Hematopoietic multipotent progenitor cell (in vitro differentiated cells): Measurements from ENCODE around the gene MDK. TPM values are rescaled to one million over a fixed set of nuclear protein-coding genes. Genes with fewer than 3 reads are reported as not detected.

Experiments used
- DNase-seq, 3 donors: peaks; one replicate each; pipeline ENCODE4 v3.0.0-alpha.2; 2011 to 2015; ENCODE audit warnings: low read depth in 2 of 3, low spot score in 2 of 3
- total RNA-seq: library from RNA; depleted of rRNA; stranded (reverse); fragments of >200 nt; gene quantifications from one replicate; pipeline ENCODE4 v1.2.3, GENCODE V29; 2012

MDK gene
- total RNA-seq, result 46.3 TPM

DNA sequence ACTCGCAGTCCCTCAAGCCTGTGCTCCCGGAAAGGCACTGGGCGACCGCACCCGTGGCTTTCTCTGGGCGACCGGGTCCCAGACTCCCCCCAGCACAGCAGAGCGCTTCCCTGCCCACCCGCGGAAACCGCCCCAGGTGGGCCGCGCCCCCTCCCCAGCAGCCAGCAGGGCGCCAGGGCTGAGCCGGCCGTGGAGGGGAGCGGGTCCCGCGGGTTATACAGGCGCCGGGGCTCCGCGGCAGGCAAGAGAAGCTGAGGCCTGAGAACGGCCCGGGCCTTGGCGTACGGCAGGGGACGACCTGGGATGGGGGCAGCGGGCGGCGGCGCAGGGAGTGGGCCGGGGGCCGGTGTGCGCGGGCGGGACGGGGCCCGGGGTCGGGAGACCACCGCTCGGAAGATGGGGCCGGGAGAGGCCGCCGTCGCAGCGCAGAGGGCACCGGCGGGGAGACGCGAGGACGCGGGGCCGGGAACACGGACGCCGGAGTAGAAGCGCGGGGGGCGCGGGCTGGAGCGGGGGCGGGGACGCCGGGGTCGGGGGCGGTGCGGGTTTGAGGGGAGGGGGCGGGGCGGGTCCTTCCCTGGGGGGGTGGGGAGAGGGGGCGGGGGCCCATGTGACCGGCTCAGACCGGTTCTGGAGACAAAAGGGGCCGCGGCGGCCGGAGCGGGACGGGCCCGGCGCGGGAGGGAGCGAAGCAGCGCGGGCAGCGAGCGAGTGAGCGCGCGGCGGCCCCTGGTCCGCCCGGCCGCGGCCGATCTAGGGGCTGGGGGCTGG, at the start of gene MDK:
Gene MDK, plus strand, starts transcription at position 622 of the 771 bp plus-strand sequence. CDS start 389 bp downstream, outside the sequence.
- DNase-seq, result no peak

DNA sequence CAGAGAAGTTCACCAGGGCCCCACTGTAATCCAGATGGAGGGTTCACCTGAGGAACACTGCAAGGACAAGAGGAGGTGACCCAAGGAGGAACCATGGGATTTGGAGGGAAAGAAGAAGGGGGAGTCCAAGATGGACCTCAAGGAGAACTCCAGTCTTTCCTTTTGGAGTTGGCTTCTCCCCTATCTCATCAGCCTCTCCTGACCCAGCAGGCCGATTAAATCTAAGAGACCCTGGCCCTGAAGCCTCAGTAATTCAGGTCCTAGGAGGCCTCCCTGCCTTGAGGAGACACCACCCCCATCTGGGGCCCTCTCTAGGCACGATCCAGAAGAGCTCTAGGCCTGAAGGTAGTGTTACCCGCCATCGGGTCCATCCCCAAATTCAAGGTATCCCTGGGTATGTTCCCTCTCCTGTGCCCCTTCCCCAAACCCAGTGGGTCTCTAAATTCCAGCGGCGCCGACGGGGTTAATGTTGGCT, 49.3 kb upstream of the MDK start:
- DNase-seq, result no peak

DNA sequence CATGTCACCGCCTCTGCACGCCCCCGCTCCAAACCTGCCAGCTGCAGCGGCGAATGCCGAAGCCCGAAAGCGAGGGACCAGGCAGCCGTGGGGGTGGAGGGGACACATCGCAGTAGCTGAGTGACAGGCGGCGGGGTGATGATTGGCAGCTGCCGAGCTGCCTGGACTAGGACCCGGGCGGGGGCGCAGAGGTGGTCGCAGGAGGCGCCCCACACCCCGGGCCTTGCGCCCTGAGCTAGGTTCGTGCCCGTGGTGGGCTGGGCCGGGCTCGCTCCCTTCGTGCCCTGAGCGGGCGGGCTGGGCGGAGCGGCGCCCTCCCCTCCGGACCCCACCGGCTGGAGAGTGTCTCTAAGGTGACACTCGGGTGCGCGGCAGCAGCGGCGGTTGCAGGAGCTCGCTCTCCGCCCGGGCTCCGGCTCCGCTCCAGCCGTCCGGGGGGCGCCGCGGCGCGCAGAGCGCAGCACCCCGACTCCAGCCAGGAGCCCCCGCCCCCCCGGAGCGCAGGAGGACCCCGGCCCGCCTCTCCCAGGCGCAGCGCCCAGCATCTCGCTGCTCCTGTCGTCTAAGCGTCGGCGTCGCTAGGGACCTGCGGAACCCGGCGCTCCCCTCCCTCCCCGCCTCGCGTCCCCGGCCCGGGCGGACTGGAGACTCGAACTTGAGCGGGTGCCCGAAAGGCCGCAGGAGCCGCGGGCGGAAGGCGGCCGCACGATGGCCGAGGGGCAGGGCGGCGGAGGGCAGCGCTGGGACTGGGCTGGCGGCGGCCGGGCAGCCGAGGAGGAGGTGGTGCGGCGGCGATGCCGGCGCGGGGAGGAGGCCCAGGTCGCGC, 48.7 kb upstream of the MDK start:
- DNase-seq, result peak in 1 of 3 donors; percentile 23

GRCh38 chr11:46333394-46333947, 48.0 kb upstream of the MDK start:
- DNase-seq, result no peak

- DNase-seq, result no peak
Measured at GRCh38 chr11:46334211-46334610, 47.3 kb upstream of the MDK start.

- DNase-seq, result no peak
Measured at GRCh38 chr11:46335271-46335670, 46.2 kb upstream of the MDK start.

DNA sequence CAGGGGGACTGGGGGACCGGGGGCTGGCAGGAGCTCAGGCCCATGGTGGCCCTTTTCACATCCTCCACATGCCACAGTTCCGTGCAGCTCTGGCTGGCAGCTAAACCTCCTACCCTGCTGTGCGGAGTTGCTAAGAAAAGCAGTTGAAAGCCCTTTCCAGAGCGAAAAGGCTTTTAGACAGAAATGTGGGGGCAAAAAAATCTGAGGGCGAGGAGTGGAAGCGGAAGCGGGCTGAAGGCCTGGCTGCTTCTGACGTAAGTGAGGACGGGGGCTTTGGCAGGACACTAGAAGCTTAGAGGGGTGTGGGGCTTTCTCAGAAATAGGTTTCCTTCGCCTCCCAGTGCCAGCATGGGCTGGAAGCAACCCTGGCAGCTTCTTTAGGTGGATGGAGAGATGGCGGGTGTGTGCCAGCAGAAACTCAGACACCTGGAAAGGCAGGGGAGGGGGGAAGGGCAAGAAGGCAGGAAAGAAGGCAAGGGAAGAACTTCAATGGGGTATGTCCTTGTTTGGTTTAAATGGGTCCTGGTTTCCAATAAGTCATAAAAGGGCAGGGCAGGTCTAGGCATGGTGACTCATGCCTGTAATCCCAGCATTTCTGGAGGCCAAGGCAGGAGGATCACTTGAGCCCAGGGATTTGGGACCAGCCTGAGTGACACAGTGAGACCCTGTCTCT, 45.4 kb upstream of the MDK start:
- no peak for DNase-seq

GRCh38 chr11:46336563-46337180, 44.8 kb upstream of the MDK start:
- no peak for DNase-seq

DNA sequence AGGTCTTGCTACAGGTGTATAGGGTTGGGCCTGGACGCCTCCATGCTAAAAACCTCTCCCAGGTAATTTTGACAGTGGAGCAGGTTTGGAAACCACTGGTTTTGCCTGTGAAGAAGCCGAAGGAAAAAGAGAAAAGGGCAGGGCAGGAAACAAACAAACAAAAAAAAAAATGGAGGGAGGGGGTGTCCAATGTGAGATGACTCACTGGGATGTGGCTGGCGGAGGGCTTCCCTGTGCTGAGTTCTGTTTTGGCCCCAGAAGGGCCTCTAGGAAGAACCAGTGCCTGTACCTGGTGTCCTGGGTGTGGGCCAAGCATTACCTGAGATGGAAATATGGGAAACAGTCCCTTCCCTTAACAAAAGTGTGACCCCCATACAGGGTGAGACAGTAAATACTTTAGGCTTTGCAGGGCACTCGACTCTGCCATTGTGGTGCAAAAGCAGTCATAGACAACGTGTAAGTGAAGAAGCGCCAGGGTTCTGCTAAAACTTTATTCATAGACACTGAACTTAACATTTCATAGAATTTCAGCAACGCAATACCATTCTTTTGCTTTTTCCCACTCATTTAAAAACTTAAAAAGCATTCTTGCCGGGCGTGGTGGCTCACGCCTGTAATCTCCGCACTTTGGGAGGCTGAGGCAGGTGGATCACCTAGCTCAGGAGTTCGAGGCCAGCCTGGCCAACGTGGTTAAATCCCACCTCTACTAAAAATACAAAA, 43.7 kb upstream of the MDK start:
- DNase-seq, result no peak

- DNase-seq, result no peak
Measured at GRCh38 chr11:46338636-46338987, 42.9 kb upstream of the MDK start.

DNA sequence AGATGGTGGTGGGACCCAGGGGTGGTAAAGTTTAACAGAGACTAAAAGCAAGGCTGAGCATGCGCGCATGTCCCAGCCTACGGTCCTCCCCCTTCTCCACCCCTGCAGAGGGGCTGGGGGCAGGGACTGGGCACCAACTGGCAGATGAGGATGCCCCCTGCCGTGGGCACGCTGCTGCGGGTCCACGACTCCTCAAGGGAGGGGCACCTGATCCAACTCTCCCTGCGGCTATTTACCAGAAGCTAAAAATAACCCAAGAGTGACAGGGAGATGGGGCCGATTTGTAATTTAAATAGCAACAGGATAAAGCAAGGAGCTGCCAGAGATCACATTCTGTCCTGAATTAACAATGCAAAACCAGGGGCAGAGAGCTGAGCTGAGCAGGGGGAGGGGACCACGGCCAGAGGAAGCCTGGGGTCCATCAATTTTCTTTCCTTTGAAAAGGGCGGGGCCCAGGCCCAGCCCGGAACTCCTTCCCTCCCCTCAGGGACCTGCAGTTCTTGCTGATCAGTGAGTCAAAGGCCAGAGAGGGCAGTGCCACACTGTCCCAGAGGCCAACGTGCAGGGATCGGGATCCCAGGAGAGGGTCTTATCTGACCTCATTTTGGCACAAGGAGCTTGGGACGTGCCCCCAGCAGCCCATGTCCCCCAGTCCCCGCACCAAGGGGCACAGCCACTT, 42.3 kb upstream of the MDK start:
- DNase-seq, result no peak

- no peak for DNase-seq
Measured at GRCh38 chr11:46339816-46340215, 41.7 kb upstream of the MDK start.

- no peak for DNase-seq
Measured at GRCh38 chr11:46341454-46341853, 40.0 kb upstream of the MDK start.

DNA sequence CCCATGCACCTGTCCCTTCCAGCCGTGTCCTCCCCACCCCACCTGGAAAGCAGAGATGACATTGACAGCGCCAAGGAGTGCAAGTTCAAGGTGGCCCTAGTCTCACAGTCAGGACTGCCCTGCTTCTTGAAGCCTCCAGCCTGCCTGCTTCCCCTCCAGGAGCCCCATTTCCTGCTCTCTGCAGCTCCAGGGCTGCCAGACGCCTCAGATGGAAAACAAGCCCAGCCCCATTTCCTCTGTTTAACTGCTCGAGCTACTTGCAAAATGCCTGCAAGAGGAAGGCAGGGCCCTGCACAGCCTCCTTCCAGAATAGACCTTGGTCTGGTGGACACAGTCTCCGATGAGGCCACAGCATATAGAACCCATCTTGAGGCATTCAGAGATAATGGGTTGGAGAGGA, 39.2 kb upstream of the MDK start:
- DNase-seq, result peak in 1 of 3 donors; percentile 52

DNA sequence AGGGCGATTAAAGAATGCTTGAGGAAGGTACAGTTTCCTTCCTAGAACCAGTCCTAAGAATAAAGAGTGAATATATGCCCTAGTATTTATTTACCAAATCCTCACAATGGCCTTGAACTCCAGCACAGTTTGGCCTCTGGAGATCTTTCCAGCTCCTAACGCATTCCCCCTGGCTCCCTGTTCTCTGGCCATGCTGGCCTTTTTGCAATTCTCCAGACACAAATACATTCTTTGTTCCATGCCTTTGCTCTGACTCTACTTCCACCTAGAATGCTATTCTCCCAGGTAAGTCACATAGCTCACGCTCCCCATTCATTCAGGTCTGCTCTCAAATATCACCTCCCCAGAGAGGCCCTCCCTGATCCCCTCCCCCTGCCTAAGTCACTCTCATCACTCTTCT, 37.9 kb upstream of the MDK start:
- no peak for DNase-seq

DNA sequence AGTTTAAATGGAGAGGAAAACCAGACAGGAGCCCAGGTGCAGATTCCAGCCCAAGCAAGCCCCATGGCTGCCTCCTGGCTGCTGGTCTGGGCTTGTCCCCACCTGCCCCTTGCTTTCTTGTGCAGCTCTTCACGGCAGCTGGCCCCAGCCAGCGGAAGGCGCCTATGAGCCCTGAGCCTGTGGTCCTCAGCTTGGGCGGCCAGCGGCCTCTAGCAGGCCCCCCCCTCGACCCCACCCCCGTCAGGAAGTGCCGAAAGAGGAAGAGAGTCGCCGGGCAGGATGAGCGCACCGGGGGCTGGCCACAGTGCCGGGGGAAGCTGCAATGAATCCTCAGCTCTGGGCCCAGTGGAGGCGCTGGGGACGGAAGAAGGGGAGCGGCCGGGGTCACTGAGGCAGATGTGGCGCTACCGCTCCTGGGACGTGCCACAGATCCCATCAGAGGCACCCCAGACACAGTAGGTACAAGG, 36.3 kb upstream of the MDK start:
- peak in 2 of 3 donors; percentile 62 to 67 for DNase-seq

- no peak for DNase-seq
Measured at GRCh38 chr11:46345881-46346484, 35.5 kb upstream of the MDK start.

GRCh38 chr11:46346886-46347636, 34.4 kb upstream of the MDK start, which contains the start of gene DGKZ:
TSS of gene DGKZ (plus strand) at chr11:46347463. CDS start at chr11:46347660, 197 bp downstream.
- DNase-seq, result peak; percentile 87 to 94 (median 88)
